Activated CD8-positive, alpha-beta memory T cell treated with anti-CD3 and anti-CD28 coated beads, Interleukin-2, amount 10 ng/mL, durations not matched to agents 7 days and 5 days (primary cell): Measurements from ENCODE around the gene AQP12B. TPM values are rescaled to one million over a fixed set of nuclear protein-coding genes. Genes with fewer than 3 reads are reported as not detected.

Experiments used
- ATAC-seq: fragments of 150-1000 bp; cut with Tn5 transposase; one replicate; pipeline ENCODE4 v1.10.0; 2021; ENCODE audit warnings: moderate library complexity
- CTCF ChIA-PET: fragments of 350-600 bp; sonication (Branson Sonifier 250); formaldehyde crosslinking; loops from one replicate; lab custom pipeline; 2021; ENCODE audit warnings: antibody characterized with exemption; lab: Charles Lee
- DNase-seq: peaks from one replicate; pipeline ENCODE4 v3.0.0-alpha.2; 2020
- H3K27ac Mint-ChIP-seq: one replicate; pipeline ENCODE4 v1.8.0; 2021; ENCODE audit warnings: mild to moderate bottlenecking, mixed read lengths
- H3K27me3 Mint-ChIP-seq: one replicate; pipeline ENCODE4 v1.8.0; 2021; ENCODE audit warnings: mixed read lengths
- H3K36me3 Mint-ChIP-seq: one replicate; pipeline ENCODE4 v1.8.0; 2021; ENCODE audit warnings: mild to moderate bottlenecking, mixed read lengths
- H3K4me1 Mint-ChIP-seq: one replicate; pipeline ENCODE4 v1.8.0; 2021; ENCODE audit warnings: mixed read lengths
- H3K4me3 Mint-ChIP-seq: one replicate; pipeline ENCODE4 v1.8.0; 2021; ENCODE audit warnings: mild to moderate bottlenecking, moderate library complexity, mixed read lengths
- H3K9me3 Mint-ChIP-seq: one replicate; pipeline ENCODE4 v1.8.0; 2022; ENCODE audit warnings: low read depth, mixed read lengths
- total RNA-seq, 2 experiments: library from RNA; stranded (reverse); gene quantifications; one replicate each; pipeline ENCODE4 v1.2.3, GENCODE V29; 2021

The AQP12B gene
- total RNA-seq, 2 experiments from 2014 or later: not detected

DNA sequence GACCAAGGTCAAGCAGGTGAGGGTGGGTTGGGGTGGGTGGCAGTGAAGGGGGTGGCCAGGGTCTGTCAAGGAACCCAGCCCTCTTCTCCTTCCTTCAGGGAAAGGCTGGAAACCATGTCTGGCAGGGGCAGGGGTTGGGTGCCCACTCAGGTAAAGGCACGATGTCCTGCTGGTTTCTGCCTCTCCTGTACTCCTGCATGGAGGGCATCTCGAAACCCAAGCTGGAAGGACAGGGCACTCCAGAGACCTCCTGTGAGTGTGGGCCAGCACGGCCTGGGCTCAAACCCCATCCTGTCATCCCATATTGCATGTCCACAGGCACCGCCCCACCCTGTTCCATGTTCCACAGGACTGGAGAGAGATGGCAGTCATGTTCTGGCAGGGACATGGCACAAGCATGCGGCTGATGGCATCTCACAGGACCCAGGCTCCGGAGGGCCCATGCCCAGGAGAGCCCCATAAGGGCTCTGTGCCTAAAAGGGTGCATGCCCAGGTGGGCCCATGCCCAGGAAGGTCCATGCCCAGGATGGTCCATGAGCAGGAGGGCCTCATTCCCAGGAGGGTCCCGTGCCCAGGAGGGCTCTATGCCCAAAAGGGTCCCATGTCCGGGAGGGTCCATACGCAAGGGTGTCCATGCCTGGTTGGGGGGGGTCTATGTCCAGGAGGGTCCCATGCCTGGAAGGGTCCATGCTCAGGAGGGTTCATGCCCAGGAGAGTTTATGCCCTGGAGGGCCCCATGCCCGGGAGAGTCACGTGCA lies 51.0 kb downstream of the AQP12B start:
- no peak overlapping the region for H3K27ac Mint-ChIP-seq
- H3K4me1 Mint-ChIP-seq: peaks cover 10% of the 10 kb centered on the region
- ATAC-seq (no peak), DNase-seq (no peak)
- peaks cover 14% of the 10 kb centered on the region for H3K9me3 Mint-ChIP-seq
- peaks cover 59% of the 10 kb centered on the region for H3K36me3 Mint-ChIP-seq
- H3K4me3 Mint-ChIP-seq: no peak overlapping the region
- H3K27me3 Mint-ChIP-seq: no peaks in the 10 kb centered on the region
- CTCF ChIA-PET: no interaction called here

DNA sequence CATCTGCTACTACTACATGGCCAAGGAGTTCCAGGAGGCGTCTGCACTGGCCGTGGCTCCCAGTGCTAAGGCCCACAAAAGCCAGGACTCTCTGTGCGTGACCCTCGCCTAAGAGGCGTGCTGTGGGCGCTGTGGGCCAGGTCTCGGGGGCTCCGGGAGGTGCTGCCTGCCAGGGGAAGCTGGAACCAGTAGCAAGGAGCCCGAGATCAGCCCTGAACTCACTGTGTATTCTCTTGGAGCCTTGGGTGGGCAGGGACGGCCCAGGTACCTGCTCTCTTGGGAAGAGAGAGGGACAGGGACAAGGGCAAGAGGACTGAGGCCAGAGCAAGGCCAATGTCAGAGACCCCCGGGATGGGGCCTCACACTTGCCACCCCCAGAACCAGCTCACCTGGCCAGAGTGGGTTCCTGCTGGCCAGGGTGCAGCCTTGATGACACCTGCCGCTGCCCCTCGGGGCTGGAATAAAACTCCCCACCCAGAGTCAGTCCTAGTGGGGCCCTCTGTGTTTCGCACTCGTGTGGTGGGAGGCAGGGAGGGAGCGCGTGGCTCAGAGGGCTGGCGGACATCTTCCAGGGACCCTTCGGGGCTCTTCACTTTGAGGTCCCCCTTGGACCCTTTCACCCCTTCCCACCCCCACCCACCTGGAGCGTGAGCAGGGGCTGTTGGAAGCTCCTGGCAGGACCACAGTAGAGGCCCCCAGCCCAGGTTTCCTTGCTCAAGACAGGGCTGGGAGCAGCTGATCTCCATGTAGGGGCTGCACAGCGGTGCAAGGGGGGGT lies 51.7 kb downstream of the AQP12B start:
- H3K4me3 Mint-ChIP-seq: no peak overlapping the region
- no peak overlapping the region for H3K27ac Mint-ChIP-seq
- CTCF ChIA-PET: no interaction called here
- H3K9me3 Mint-ChIP-seq: peaks cover 14% of the 10 kb centered on the region
- H3K27me3 Mint-ChIP-seq: no peaks in the 10 kb centered on the region
- no peak for DNase-seq
- H3K36me3 Mint-ChIP-seq: peaks cover 60% of the 10 kb centered on the region
- ATAC-seq: no peak
- H3K4me1 Mint-ChIP-seq: peaks cover 15% of the 10 kb centered on the region

DNA sequence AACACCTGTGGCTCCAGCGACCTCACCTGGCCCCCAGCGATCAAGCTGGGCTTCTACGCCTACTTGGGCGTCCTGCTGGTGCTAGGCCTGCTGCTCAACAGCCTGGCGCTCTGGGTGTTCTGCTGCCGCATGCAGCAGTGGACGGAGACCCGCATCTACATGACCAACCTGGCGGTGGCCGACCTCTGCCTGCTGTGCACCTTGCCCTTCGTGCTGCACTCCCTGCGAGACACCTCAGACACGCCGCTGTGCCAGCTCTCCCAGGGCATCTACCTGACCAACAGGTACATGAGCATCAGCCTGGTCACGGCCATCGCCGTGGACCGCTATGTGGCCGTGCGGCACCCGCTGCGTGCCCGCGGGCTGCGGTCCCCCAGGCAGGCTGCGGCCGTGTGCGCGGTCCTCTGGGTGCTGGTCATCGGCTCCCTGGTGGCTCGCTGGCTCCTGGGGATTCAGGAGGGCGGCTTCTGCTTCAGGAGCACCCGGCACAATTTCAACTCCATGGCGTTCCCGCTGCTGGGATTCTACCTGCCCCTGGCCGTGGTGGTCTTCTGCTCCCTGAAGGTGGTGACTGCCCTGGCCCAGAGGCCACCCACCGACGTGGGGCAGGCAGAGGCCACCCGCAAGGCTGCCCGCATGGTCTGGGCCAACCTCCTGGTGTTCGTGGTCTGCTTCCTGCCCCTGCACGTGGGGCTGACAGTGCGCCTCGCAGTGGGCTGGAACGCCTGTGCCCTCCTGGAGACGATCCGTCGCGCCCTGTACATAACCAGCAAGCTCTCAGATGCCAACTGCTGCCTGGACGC lies 52.5 kb downstream of the AQP12B start:
- Mint-ChIP-seq H3K9me3 (peaks cover 14% of the 10 kb centered on the region), H3K27ac (no peak overlapping the region), H3K36me3 (peaks cover 60% of the 10 kb centered on the region), H3K4me3 (no peak overlapping the region), H3K27me3 (no peaks in the 10 kb centered on the region), H3K4me1 (peaks cover 19% of the 10 kb centered on the region)
- DNase-seq: no peak
- no peak for ATAC-seq
- CTCF ChIA-PET: interaction anchor here (1.7 kb wide), 1 partner anchor 116 kb away, joined by 4 read pairs; no protein-coding TSS in a partner anchor

DNA sequence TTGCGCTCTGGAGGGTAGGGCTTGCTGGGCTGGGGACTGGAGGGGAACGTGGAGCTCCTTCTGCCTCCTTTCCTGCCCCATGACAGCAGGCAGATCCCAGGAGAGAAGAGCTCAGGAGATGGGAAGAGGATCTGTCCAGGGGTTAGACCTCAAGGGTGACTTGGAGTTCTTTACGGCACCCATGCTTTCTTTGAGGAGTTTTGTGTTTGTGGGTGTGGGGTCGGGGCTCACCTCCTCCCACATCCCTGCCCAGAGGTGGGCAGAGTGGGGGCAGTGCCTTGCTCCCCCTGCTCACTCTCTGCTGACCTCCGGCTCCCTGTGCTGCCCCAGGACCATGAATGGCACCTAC lies 53.1 kb downstream of the AQP12B start:
- Mint-ChIP-seq H3K27me3 (no peaks in the 10 kb centered on the region), H3K9me3 (peaks cover 12% of the 10 kb centered on the region), H3K4me3 (no peak overlapping the region), H3K27ac (no peak overlapping the region), H3K36me3 (peaks cover 54% of the 10 kb centered on the region), H3K4me1 (peaks cover 25% of the 10 kb centered on the region)
- CTCF ChIA-PET: interaction anchor here (1.7 kb wide), 1 partner anchor 116 kb away, joined by 4 read pairs; no protein-coding TSS in a partner anchor
- ATAC-seq (no peak), DNase-seq (no peak)

DNA sequence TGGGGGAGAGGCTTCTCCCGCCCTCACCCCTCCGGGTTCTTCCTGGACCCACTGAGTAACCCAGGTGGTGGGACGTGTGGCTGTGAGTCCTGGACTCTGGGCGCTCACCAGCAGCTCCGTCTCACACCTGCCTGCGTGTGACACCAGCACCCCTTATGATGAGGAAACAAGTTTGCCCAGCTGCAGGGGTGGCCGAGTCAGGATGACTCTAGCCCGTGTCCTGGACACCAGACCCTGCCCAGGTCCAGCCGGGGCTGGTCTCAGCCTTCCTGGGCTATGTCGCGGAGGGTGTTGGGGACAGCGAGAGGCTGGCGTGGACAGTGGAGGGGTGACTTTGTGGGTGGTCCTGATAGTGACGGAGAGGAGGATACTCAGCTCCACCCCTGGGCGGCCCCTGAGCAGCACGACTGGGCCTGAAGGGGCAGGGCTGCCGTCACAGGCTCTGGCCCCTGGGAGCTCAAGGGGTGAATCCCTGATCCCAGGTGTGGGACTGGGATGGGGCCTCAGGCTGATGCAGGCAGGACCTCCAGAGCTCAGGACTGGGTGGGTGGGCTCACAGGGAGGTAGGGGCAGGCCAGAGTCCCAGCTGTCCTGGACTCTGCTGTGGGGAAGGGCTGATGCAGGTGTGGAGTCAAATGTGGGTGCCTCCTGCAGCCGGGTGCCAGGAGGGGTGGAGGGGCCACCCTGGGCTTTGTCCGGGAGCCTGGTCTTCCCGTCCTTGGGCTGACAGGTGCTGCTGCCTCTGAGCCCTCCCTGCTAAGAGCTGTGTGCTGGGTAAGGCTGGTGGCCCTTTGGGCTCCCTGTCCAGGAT lies 53.7 kb downstream of the AQP12B start:
- H3K9me3 Mint-ChIP-seq: peaks cover 10% of the 10 kb centered on the region
- no peak overlapping the region for H3K4me3 Mint-ChIP-seq
- ATAC-seq (no peak), DNase-seq (no peak)
- H3K27ac Mint-ChIP-seq: no peak overlapping the region
- H3K27me3 Mint-ChIP-seq: no peaks in the 10 kb centered on the region
- CTCF ChIA-PET: interaction anchor here (1.7 to 2.3 kb wide), 2 partner anchors 43 to 115 kb away, joined by 4 to 7 read pairs; partner anchors contain the start of gene CAPN10
- H3K4me1 Mint-ChIP-seq: peaks cover 31% of the 10 kb centered on the region
- peaks cover 48% of the 10 kb centered on the region for H3K36me3 Mint-ChIP-seq

DNA sequence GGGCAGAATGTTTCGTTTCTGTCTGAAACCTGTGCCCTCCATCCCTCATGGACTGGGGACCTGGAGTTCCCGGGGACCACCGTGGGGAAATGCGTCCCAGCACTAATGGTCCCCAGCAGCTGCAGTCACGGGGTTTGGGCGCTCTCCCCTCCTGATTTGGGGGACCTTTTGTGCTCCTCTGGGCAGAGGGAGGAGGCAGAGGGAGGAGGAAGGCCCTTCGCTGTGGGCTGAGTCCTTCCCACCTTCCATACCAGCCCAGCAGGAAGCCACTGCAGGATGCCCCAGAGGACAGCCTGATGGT lies 54.2 kb downstream of the AQP12B start:
- ATAC-seq: no peak

DNA sequence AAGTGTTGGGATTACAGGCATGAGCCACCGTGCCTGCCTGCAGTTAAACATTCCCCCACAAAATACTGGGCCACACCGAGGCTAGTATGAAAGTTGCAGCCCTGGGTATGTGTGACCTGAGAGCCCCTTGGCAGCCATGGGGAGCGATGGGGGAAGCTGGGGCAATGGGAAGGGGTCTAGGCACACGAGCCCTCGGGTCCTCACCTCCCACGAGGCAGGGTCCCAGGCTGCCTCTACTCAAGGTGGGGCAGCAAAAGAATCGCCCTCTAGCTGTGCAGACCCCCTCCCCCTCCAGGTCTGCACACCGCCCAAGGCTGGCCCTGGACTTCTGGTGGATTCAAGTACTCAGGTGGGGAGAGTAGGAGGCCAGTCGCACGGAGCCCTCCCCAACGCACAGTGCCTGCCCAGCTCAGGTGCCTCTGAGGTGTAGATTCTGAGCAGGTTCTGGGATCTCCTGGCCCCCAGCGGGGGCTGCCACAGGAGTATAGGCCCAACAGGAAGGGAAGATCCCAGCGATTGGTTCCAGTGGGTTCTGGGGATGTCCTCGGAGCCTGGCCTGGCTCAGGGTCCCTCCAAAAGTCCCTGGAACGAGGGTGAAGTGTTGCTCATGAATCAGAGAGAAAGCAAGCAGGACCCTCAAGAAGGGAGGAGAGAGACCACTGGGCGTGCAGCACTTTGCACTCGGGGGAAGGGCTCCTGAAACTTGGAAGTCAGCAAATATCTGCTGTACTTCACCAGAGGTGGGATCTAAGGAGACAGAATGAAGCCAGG lies 54.8 kb downstream of the AQP12B start:
- peaks cover 39% of the 10 kb centered on the region for H3K4me1 Mint-ChIP-seq
- CTCF ChIA-PET: interaction anchor here (1.3 to 3.7 kb wide), 4 partner anchors 11 to 114 kb away, joined by 3 to 25 read pairs (median 5); partner anchors contain the start of gene CAPN10
- DNase-seq: no peak
- H3K4me3 Mint-ChIP-seq: no peak overlapping the region
- peaks cover 3% of the 10 kb centered on the region for H3K9me3 Mint-ChIP-seq
- no peak for ATAC-seq
- H3K36me3 Mint-ChIP-seq: peaks cover 37% of the 10 kb centered on the region
- H3K27ac Mint-ChIP-seq: peak overlapping the region; percentile 32
- H3K27me3 Mint-ChIP-seq: no peaks in the 10 kb centered on the region

More for the DNA sequence above, 54.2 kb downstream of the AQP12B start:
- Mint-ChIP-seq H3K9me3 (peaks cover 8% of the 10 kb centered on the region), H3K36me3 (peaks cover 43% of the 10 kb centered on the region), H3K27ac (no peak overlapping the region), H3K4me1 (peaks cover 34% of the 10 kb centered on the region), H3K4me3 (no peak overlapping the region), H3K27me3 (no peaks in the 10 kb centered on the region)
- no peak for DNase-seq
- CTCF ChIA-PET: interaction anchor here (2.3 kb wide), 1 partner anchor 42 kb away, joined by 7 read pairs; the partner anchor contains the start of gene CAPN10

DNA sequence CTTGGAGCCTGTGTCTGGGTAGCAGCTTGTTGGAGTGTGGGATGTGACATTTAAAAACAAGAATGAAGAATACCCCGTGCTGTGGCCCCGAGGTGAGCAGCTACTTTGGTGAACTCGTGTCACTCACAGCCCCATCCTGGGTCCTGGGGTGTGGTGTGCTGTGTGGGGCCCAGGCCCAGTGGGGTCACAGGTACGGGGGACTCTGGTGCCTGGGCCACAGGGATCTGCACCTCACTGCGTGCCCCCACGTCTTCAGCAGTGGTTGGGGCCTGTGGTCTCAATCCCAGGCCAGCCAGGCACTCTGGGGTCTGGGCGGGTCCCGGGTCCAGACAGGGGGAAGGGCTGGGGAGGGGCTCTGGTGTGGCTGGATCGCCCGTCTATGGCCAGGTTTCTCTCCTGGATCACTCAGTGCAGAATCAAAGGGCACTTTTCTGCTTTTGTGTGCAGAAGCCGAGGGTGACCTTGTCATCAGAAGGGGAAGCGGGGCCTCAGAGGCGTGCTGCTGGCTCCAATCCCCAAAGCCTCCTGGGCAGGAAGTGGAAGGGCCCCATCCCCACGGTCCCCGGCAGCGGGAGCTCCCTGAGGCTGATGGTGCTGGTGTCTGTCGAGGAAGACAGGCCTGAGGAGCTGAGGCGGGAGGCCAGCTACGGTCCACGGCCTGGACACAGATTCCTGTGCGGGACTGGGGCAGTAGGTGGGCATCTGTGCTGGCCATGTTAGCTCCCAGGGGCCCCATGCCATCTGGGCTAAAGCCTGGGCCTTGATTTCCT lies 56.0 kb downstream of the AQP12B start:
- no peaks in the 10 kb centered on the region for H3K9me3 Mint-ChIP-seq
- CTCF ChIA-PET: interaction anchor here (0.7 to 7.6 kb wide), 8 partner anchors 10 to 113 kb away, joined by 3 to 62 read pairs (median 3); partner anchors contain the start of gene CAPN10
- peak overlapping the region; percentile 88 for H3K27ac Mint-ChIP-seq
- peaks cover 50% of the 10 kb centered on the region for H3K4me1 Mint-ChIP-seq
- H3K4me3 Mint-ChIP-seq: peak overlapping the region; percentile 72
- H3K27me3 Mint-ChIP-seq: no peaks in the 10 kb centered on the region
- H3K36me3 Mint-ChIP-seq: peaks cover 25% of the 10 kb centered on the region
- DNase-seq (peak; percentile 75), ATAC-seq (peak; percentile 20)

Other genes starting within 250 kb of the AQP12B start
- 1 to 10 TPM; 3.2 to 4.5 TPM for gene GPC1, start 247.2 kb downstream of the AQP12B start, total RNA-seq
- 10 to 100 TPM; 21.3 to 33.5 TPM for gene ANKMY1, start 124.9 kb downstream of the AQP12B start, total RNA-seq
- 10 to 100 TPM; 10.0 to 10.1 TPM for gene DUSP28, start 122.5 kb downstream of the AQP12B start, total RNA-seq
- gene RNPEPL1, start 114.4 kb downstream of the AQP12B start, total RNA-seq: 100 to 1,000 TPM; 101 to 152 TPM
- gene CAPN10, start 96.2 kb downstream of the AQP12B start, total RNA-seq: 10 to 100 TPM; 54.0 to 75.8 TPM
- 10 to 100 TPM; 14.4 to 35.4 TPM for gene GPR35, start 57.4 kb downstream of the AQP12B start, total RNA-seq
- not detected for gene AQP12A, start 9.0 kb upstream of the AQP12B start, total RNA-seq
- gene KIF1A, start 137.3 kb upstream of the AQP12B start, total RNA-seq: 1 to 10 TPM in 1 of 2 experiments, under 1 TPM in 1; 0.76 to 4.6 TPM
- not detected for gene AGXT, start 185.9 kb upstream of the AQP12B start, total RNA-seq
- not detected for gene MAB21L4, start 213.3 kb upstream of the AQP12B start, total RNA-seq
- not detected for gene CROCC2, start 223.5 kb upstream of the AQP12B start, total RNA-seq